A549 treated with CpdA at 1 μM for 4 hours (cell line): ENCODE measurements around the gene USP34. TPM values are rescaled to one million over a fixed set of nuclear protein-coding genes. Genes with fewer than 3 reads are reported as not detected.

Experiments
- total RNA-seq: library from RNA; stranded (reverse); fragments of 200-300 nt; extraction: Qiagen RNA extraction; gene quantifications from 5 replicates; pipeline ENCODE4 v1.2.3, GENCODE V29; 2022; ENCODE audit warnings: low read depth

The USP34 gene, protein sequence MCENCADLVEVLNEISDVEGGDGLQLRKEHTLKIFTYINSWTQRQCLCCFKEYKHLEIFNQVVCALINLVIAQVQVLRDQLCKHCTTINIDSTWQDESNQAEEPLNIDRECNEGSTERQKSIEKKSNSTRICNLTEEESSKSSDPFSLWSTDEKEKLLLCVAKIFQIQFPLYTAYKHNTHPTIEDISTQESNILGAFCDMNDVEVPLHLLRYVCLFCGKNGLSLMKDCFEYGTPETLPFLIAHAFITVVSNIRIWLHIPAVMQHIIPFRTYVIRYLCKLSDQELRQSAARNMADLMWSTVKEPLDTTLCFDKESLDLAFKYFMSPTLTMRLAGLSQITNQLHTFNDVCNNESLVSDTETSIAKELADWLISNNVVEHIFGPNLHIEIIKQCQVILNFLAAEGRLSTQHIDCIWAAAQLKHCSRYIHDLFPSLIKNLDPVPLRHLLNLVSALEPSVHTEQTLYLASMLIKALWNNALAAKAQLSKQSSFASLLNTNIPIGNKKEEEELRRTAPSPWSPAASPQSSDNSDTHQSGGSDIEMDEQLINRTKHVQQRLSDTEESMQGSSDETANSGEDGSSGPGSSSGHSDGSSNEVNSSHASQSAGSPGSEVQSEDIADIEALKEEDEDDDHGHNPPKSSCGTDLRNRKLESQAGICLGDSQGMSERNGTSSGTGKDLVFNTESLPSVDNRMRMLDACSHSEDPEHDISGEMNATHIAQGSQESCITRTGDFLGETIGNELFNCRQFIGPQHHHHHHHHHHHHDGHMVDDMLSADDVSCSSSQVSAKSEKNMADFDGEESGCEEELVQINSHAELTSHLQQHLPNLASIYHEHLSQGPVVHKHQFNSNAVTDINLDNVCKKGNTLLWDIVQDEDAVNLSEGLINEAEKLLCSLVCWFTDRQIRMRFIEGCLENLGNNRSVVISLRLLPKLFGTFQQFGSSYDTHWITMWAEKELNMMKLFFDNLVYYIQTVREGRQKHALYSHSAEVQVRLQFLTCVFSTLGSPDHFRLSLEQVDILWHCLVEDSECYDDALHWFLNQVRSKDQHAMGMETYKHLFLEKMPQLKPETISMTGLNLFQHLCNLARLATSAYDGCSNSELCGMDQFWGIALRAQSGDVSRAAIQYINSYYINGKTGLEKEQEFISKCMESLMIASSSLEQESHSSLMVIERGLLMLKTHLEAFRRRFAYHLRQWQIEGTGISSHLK (N-terminal part only)
- total RNA-seq = 48.5 to 60.9 TPM (median 53.4 TPM) in 5 replicates

DNA sequence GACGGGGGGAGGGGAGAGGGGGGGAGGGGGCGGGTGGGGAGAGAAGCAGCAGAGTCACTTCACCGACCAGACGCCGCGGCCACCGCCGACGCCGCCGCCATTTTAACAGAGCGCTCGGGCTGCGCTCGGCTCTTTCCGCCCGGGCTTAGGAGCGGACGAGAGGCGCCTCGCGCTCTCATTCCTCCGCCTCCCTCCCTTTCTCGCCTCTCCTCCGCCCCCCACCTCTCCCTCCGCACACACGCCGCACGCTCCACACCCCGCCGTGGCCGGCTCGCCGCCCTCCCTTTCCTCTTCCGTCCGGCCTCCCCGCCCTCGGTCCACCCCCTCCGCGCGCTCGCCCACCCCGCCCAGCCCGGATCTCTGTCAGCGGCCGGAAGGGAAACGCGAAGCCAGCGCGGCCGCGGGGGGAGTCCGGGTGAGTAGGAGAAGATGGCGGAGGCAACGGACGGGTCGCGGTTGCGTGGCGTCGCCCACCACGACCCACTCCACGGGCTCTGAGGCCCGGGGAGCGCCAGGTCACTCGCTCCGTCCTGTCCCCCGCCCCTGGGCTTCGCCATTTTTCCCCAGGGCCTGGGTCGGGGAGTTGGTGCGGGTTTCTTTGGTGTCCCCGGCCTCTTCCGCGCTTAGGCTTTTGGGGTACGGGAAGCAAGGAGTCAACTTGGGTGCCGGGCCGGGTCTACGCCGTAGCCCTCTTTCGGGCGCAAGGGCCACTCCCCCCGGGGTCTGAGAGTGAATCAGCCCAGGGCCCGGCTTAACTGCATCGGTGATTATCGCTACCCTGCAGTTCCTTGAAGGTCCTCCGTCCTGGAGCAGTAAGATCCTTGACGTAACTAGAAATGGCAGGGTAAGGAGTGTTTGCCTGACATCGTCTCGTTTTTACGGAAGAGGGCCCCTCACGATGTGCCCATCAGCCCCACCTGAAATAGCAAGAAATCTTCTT lies at the start of gene USP34:
Gene USP34 (minus strand): TSS at position 123 of the 940 bp plus-strand sequence. CDS start 395 bp downstream, outside the sequence.

DNA sequence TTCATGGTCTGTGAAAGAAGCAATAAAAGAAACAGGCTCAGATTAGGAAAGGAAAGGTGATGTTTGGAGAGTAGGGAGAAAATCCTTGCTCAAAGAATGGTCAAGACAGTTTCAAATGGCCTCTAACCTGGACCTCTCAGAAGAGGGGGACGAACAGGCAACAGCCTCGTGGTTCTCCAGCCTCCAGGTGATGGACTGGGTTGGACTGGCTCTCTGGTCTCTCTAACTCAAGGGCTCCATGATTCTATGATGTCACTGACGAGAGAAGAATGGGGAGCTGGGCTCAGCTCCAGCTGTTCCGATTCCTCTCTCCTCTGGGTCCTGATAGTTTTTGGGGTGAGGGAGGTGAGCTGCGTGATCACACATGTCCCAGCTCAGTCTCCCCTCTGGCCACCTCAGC lies 309.0 kb downstream of the USP34 start, which contains the start of gene C2orf74:
Gene C2orf74 (plus strand): TSS at position 301 of the 400 bp plus-strand sequence. CDS start 327 bp downstream, outside the sequence.

Other genes with a start within 250 kb of the USP34 start
- 107 to 137 TPM (median 121 TPM) in 5 replicates for gene XPO1, start 67.3 kb upstream of the USP34 start, total RNA-seq